ENCODE results near the gene CPA1.

The CPA1 gene

DNA sequence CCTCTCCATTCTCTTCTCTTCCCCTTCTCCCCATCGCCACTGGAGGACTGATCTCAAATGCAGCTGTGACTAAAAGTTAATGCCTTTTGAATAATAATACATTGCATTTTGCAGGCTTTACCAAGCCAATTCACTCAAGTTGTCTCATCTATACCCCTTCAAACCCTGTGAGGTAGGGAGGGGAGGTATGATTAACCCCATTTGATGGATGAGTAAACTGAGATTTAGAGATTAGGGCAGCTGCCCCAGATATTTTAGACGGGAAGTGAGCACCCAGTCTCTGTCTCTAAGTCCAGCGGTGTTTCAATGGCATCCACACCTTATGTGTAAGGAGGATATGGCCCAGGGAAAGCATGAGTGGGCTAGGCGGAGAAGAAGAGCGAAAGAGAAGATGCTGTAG, 34.6 kb upstream of the CPA1 start:
- H3K36me3 ChIP-seq (ENCODE audit: control insufficient read depth, low read depth, low read length), result no peaks in the 10 kb centered on the region
- peak overlapping the region; percentile 0 for H3K4me3 ChIP-seq (ENCODE audit: low read length)
- H3K4me1 ChIP-seq (ENCODE audit: control insufficient read depth, low read depth, low read length), result peaks cover 20% of the 10 kb centered on the region
- H3K9me3 ChIP-seq (ENCODE audit: control insufficient read depth, low read depth, low read length), result no peaks in the 10 kb centered on the region
- H3K27me3 ChIP-seq (ENCODE audit: control insufficient read depth, insufficient read depth, low read length), result no peaks in the 10 kb centered on the region
- H3K27ac ChIP-seq (ENCODE audit: low read length), result no peak overlapping the region
- no peak overlapping the region for H3K9ac ChIP-seq (ENCODE audit: low read length)

DNA sequence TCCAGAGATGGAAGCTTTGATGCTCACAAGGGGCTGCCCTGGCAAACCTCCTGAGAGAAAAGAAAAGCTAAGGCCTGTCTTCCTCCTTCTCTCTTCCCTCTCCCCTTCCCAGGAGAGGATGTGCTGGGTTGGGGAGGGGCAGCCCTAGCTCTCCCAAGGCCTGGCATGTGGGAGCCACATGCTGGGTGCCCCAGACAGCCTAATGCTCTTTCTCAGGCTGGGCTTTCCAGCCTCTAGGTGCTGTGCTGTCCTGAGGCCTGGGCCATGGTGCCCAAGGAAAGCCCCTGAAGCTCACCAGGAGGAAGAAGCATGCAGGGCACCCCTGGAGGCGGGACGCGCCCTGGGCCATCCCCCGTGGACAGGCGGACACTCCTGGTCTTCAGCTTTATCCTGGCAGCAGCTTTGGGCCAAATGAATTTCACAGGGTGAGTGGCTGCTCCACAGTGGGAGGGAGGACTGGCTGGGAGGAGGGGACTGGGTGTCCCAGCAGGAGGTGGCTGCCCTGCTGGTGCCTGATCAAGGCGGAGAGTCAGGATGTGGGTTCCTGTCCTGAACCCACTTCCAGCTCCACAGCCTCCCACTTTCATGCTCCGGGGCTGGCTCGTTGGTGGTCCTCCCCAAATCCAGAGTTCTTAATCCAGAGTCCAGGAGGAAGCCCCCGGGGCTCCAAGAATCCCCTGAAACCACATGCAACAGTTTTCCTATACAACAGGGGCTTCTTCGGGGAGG, 34.0 kb upstream of the CPA1 start:
- peaks cover 23% of the 10 kb centered on the region for H3K4me1 ChIP-seq (ENCODE audit: control insufficient read depth, low read depth, low read length)
- no peaks in the 10 kb centered on the region for H3K36me3 ChIP-seq (ENCODE audit: control insufficient read depth, low read depth, low read length)
- H3K9ac ChIP-seq (ENCODE audit: low read length), result no peak overlapping the region
- H3K4me3 ChIP-seq (ENCODE audit: low read length), result no peak overlapping the region
- no peak overlapping the region for H3K27ac ChIP-seq (ENCODE audit: low read length)
- no peaks in the 10 kb centered on the region for H3K27me3 ChIP-seq (ENCODE audit: control insufficient read depth, insufficient read depth, low read length)
- no peaks in the 10 kb centered on the region for H3K9me3 ChIP-seq (ENCODE audit: control insufficient read depth, low read depth, low read length)

DNA sequence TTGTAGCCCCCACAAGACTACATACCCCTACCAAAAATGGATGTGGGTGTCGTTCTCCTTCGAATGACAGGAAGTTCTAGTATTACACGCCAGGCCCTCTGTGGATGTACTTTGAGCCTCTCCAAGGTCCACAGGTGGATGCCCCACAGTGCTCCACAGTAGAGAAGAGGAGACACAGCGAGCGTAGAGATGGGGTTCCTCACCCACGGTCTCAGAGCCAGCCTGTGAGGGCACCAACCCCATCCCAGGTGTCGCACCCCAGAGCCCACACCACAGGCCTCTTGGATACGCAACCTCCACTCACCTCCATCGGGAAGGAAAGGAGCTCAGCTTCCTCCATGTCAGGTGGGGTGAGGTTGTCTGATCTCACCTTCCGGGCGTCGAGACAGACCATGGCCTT, 33.4 kb upstream of the CPA1 start:
- H3K4me3 ChIP-seq (ENCODE audit: low read length), result no peak overlapping the region
- H3K27ac ChIP-seq (ENCODE audit: low read length), result no peak overlapping the region
- no peaks in the 10 kb centered on the region for H3K9me3 ChIP-seq (ENCODE audit: control insufficient read depth, low read depth, low read length)
- H3K27me3 ChIP-seq (ENCODE audit: control insufficient read depth, insufficient read depth, low read length), result peaks cover 2% of the 10 kb centered on the region
- H3K4me1 ChIP-seq (ENCODE audit: control insufficient read depth, low read depth, low read length), result peaks cover 29% of the 10 kb centered on the region
- no peaks in the 10 kb centered on the region for H3K36me3 ChIP-seq (ENCODE audit: control insufficient read depth, low read depth, low read length)
- H3K9ac ChIP-seq (ENCODE audit: low read length), result no peak overlapping the region

DNA sequence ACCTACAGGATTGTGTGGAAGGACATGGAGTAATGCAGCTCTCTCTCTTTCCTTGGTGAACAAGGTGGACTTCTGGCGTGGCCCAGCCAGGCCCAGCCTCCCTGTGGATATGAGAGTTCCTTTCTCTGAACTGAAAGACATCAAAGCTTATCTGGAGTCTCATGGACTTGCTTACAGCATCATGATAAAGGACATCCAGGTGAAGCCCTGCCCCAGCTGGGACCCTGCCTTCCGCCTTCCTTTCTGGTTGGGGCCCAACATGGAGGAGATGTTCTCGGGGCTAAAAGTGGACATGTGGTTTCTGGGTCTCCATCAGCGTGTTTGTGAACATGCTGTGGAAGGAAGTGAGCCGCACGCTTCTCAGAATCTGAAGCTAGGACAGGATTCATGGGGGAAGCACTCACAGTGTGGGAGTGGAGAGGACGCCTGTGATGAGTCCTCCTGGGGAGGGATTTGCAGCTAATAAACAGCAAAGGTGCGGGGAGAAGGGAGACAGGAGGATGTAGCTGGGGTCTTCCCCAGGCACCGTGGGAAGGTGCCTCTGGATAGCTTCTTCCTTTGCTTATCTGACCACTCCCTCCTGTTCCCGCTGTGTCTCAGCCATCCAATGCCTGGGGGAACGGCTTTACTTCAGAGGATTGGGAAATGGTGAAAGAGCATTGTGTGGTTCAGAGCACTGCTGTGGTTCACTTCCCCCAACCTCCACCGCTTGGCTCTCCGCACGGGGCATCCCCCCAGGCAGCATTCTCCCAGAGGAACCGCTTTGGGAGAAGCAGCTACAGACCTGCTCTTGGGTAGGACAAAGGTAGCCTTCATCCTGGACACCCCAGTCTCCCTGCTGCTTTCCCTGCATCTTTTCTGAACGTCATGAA, 30.1 kb upstream of the CPA1 start:
- Histone ChIP-seq H3K27ac (ENCODE audit: low read length) (no peak overlapping the region), H3K4me1 (ENCODE audit: control insufficient read depth, low read depth, low read length) (peaks cover 36% of the 10 kb centered on the region), H3K36me3 (ENCODE audit: control insufficient read depth, low read depth, low read length) (no peaks in the 10 kb centered on the region), H3K4me3 (ENCODE audit: low read length) (no peak overlapping the region), H3K9ac (ENCODE audit: low read length) (no peak overlapping the region), H3K9me3 (ENCODE audit: control insufficient read depth, low read depth, low read length) (no peaks in the 10 kb centered on the region), H3K27me3 (ENCODE audit: control insufficient read depth, insufficient read depth, low read length) (peaks cover 3% of the 10 kb centered on the region)

DNA sequence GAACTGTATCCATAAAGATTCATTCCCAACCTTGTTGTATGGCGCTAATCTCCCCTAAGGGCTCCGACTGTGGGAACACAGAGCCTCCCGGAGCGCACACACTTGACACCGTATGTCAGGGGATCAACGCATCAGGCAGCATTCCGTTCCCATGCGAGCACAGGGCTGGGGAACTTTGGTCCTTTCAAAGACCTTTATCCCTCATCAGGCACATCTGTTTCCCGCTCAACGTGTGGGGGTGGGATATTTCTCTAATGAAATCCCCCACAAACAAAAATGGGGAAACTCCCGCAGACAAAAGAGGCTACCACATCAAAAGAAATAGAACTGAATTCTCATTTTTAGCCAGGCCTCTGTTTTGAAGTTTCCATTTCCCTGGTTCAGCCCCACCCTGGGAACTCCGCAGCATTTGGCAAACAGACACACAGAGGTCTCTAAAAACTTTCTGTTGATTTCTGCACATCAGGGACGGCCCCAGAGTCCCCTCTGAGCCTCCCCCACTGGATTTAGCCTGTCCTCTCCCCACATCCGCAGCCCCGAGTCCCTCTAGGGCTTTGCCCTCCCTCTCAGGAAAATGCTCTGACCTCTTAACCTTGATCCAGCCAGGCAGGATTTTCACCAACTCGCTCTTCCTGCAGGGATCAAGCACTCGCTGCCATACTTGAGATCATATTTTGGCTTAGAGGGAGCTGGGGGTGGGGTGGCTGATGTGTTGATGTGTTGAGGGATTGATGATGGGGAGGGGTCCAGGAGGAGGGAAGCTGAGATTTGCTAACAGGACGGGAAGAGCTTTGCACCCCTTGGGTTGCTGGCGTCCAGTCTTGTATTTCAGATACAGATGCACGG, 29.1 kb upstream of the CPA1 start:
- Histone ChIP-seq H3K4me1 (ENCODE audit: control insufficient read depth, low read depth, low read length) (peaks cover 33% of the 10 kb centered on the region), H3K27me3 (ENCODE audit: control insufficient read depth, insufficient read depth, low read length) (peaks cover 3% of the 10 kb centered on the region), H3K4me3 (ENCODE audit: low read length) (no peak overlapping the region), H3K9me3 (ENCODE audit: control insufficient read depth, low read depth, low read length) (no peaks in the 10 kb centered on the region), H3K36me3 (ENCODE audit: control insufficient read depth, low read depth, low read length) (no peaks in the 10 kb centered on the region), H3K27ac (ENCODE audit: low read length) (no peak overlapping the region), H3K9ac (ENCODE audit: low read length) (no peak overlapping the region)

DNA sequence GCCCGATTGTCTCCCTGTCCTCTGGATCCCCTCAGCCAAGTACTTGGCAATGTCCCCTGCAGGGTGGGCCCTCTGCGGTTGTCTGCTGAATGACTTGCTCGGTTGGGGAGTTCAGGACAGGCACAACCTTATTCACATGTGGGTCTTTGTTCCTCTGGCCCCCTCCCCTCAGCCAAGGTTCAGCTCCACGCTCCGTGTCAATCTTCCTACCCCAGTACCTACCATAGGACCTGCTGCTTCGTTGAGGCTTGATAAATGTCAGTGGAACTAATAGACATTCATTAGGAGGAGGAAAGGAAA, 28.6 kb upstream of the CPA1 start:
- peaks cover 3% of the 10 kb centered on the region for H3K27me3 ChIP-seq (ENCODE audit: control insufficient read depth, insufficient read depth, low read length)
- no peak overlapping the region for H3K9ac ChIP-seq (ENCODE audit: low read length)
- H3K4me1 ChIP-seq (ENCODE audit: control insufficient read depth, low read depth, low read length), result peaks cover 39% of the 10 kb centered on the region
- no peaks in the 10 kb centered on the region for H3K36me3 ChIP-seq (ENCODE audit: control insufficient read depth, low read depth, low read length)
- no peak overlapping the region for H3K27ac ChIP-seq (ENCODE audit: low read length)
- H3K4me3 ChIP-seq (ENCODE audit: low read length), result no peak overlapping the region
- H3K9me3 ChIP-seq (ENCODE audit: control insufficient read depth, low read depth, low read length), result no peaks in the 10 kb centered on the region

DNA sequence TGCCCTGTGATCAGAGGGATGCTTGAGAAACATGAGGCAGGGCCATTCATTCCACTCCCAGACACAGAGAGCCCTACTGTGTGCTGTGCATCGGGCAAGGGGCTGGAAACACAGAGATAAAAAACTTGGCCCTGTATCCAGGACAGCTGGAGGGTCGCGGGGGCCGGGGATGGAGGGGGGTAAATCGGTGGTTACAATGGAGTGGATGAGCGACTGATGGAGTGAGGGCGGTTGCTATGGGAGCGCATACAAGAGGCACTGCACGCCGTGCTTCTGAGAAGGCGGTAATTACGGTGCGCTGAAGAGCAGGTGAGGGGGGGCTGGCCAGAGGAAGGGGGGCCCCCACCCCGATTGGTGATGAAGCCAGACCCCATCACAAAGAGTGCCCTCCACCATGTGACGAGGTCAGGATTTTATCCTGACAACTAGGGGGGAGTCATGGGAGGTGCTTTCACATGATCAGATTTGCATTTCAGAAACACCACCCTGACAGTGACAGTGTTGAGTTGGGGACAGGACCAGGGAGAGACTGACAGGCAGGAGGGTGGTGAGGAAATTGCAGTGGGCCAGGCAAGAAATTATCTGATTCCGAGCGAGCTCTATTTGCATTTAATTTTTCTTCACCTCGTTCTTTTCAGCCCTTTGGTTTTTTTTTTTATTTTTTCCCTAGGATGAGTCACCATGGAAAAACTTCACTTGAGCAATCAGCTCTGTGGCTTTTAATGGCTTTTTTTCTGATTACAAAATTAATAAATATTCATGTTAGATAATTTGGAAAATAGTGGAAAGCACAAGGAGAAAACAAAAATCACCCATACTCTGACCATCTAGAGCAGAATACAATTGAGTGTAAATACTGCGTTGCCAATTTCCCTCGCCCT, 27.9 kb upstream of the CPA1 start:
- Histone ChIP-seq H3K27ac (ENCODE audit: low read length) (no peak overlapping the region), H3K9me3 (ENCODE audit: control insufficient read depth, low read depth, low read length) (no peaks in the 10 kb centered on the region), H3K4me3 (ENCODE audit: low read length) (no peak overlapping the region), H3K4me1 (ENCODE audit: control insufficient read depth, low read depth, low read length) (peaks cover 42% of the 10 kb centered on the region), H3K9ac (ENCODE audit: low read length) (no peak overlapping the region), H3K27me3 (ENCODE audit: control insufficient read depth, insufficient read depth, low read length) (peaks cover 3% of the 10 kb centered on the region), H3K36me3 (ENCODE audit: control insufficient read depth, low read depth, low read length) (no peaks in the 10 kb centered on the region)

DNA sequence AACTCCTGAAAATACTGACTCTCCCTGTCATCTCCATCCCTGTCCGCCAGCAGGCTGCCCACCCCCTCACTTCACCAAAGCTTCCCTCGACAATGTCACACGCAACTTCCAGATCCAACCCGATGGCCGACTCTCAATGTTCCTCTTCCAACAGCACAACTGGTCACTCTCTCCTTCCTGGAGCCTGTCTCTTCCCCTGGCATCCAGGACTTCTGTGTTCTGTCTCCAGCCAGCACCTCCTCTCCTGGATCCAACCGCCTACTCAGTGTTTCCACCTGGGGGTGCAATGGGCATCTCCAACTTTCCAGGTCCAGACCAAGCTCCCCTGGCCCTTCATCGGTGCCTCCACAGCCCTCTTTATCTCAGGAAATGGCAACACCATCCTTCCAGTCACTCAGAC, 27.1 kb upstream of the CPA1 start:
- Histone ChIP-seq H3K27ac (ENCODE audit: low read length) (no peak overlapping the region), H3K27me3 (ENCODE audit: control insufficient read depth, insufficient read depth, low read length) (peaks cover 3% of the 10 kb centered on the region), H3K4me1 (ENCODE audit: control insufficient read depth, low read depth, low read length) (peaks cover 42% of the 10 kb centered on the region), H3K9me3 (ENCODE audit: control insufficient read depth, low read depth, low read length) (no peaks in the 10 kb centered on the region), H3K4me3 (ENCODE audit: low read length) (no peak overlapping the region), H3K9ac (ENCODE audit: low read length) (no peak overlapping the region), H3K36me3 (ENCODE audit: control insufficient read depth, low read depth, low read length) (no peaks in the 10 kb centered on the region)

DNA sequence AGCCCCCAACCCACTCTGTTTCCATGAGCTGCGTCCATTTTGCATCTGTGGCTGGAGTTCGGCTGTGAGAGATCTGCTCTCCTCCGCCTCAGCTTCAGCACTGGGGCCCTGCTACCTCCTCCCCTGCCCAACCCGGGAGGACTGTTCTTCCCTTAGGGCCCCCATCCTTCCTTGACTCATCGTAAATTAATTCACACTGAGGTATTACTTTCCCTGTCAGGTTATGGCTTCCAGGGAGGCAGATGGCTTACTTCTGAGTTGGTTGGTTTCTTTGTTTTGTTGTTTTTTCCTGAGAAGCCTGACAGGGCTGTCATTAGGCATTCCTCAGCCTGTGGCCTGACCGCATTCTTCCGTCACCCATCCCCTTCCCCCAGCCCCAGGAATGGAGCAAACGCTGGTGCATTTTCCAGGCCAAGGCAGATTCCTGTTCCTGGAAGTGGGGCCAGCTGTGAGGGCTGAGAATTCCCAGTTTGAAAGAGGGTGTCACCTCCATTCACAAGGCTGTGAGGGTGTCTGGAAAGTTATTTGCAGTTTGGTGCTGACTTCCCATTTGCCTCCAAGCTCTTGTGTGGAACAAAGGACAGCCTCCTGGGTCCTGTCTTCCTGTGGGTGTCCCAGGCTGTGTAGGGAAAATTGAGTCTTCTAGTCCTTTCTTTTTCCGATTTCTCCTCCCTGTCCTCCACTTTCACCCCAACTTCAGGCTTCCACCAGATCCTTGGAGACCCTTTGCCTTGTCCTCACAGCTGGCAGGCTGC, 24.0 kb upstream of the CPA1 start:
- Histone ChIP-seq H3K36me3 (ENCODE audit: control insufficient read depth, low read depth, low read length) (no peaks in the 10 kb centered on the region), H3K9ac (ENCODE audit: low read length) (no peak overlapping the region), H3K27me3 (ENCODE audit: control insufficient read depth, insufficient read depth, low read length) (peaks cover 3% of the 10 kb centered on the region), H3K4me3 (ENCODE audit: low read length) (no peak overlapping the region), H3K9me3 (ENCODE audit: control insufficient read depth, low read depth, low read length) (no peaks in the 10 kb centered on the region), H3K27ac (ENCODE audit: low read length) (no peak overlapping the region), H3K4me1 (ENCODE audit: control insufficient read depth, low read depth, low read length) (peaks cover 34% of the 10 kb centered on the region)

DNA sequence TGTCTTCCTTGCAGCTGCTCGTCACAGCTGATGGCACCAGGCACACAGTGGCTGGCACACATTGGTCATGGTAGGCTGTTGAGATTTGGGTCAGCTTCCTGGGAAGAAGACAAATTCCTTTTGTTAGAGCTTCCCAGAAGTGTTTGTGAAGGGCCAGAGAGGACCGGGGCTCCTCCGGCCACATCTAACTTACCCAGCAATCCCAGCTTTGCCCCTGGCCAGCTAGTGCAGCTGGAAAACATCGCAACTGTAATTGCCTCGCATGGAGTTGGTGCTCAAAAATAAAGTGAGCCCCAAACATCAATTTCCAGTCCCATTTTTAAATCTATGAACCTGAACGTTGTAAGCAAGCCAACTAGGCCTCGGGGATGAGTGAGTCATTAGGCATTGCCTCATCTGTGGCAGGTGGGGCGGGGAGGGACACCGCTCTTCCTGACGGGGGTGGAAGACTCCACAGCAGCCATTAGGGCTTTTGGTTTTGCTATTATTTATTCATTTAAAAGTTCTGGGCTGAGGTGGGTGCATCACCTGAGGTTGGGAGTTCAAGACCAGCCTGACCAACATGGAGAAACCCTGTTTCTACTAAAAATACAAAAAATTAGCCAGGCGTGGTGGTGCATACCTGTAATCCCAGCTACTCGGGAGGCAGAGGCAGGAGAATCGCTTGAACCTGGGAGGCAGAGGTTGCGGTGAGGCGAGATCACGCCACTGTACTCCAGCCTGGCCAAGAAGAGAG, 23.2 kb upstream of the CPA1 start:
- Histone ChIP-seq H3K9me3 (ENCODE audit: control insufficient read depth, low read depth, low read length) (no peaks in the 10 kb centered on the region), H3K4me3 (ENCODE audit: low read length) (no peak overlapping the region), H3K4me1 (ENCODE audit: control insufficient read depth, low read depth, low read length) (peaks cover 26% of the 10 kb centered on the region), H3K27me3 (ENCODE audit: control insufficient read depth, insufficient read depth, low read length) (peaks cover under 1% of the 10 kb centered on the region), H3K36me3 (ENCODE audit: control insufficient read depth, low read depth, low read length) (no peaks in the 10 kb centered on the region), H3K9ac (ENCODE audit: low read length) (no peak overlapping the region), H3K27ac (ENCODE audit: low read length) (no peak overlapping the region)

Data from iPS-18a (cell line).